SH-SY5Y (cell line): ENCODE measurements around the gene IGLL1.

ENCODE experiments used
- GATA2 ChIP-seq: IDR thresholded peaks from 2 replicates; pipeline ENCODE4 v1.6.1; 2011; ENCODE audit warnings: mild to moderate bottlenecking, low read depth, low read length
- GATA3 ChIP-seq: IDR thresholded peaks from 2 replicates; pipeline ENCODE4 v1.6.1; 2011; ENCODE audit warnings: low read depth, mild to moderate bottlenecking, low read length, moderate library complexity

- TF ChIP-seq GATA3 (no peak), GATA2 (no peak)
Measured at GRCh38 chr22:23534851-23535717, 45.0 kb downstream of the IGLL1 start.
